ENCODE data around the gene ITSN1. TPM values are rescaled to one million over a fixed set of nuclear protein-coding genes. Genes with fewer than 3 reads are reported as not detected.

The ITSN1 gene
- total and polyA plus RNA-seq, 2 experiments from 2014 or later, result 77.9 to 95.7 TPM

- TF ChIP-seq CTCF (conservative IDR thresholded peaks at IDR 0.05; ENCODE audit: low read depth in 2 of 2) (no peak), JUNB (IDR thresholded peaks at IDR 0.05; ENCODE audit: unreplicated experiment) (no peak)
These were observed 19.7 kb downstream of the ITSN1 start (continued) for GRCh38 chr21:33662046-33662445.

GRCh38 chr21:33663241-33663640 is 20.9 kb downstream of the ITSN1 start:
- Histone ChIP-seq H3K27ac (ENCODE audit: low read depth) (no peak overlapping the region), H3K9me2 (ENCODE audit: insufficient read depth) (no peaks in the 10 kb centered on the region), H3K27me3 (ENCODE audit: insufficient read depth) (no peaks in the 10 kb centered on the region), H4K20me1 (replicated peaks; ENCODE audit: insufficient read depth) (peaks cover 46% of the 10 kb centered on the region), H3K4me3 (no peak overlapping the region), H3K4me1 (ENCODE audit: insufficient read depth) (no peaks in the 10 kb centered on the region; the same call in 1 of the 2 replicates), H3K36me3 (ENCODE audit: insufficient read depth) (no peaks in the 10 kb centered on the region), H3F3A (replicated peaks; ENCODE audit: low read depth) (no peaks in the 10 kb centered on the region), H3K4me2 (no peak overlapping the region), H2AFZ (no peak overlapping the region), H3K79me2 (replicated peaks; ENCODE audit: insufficient read depth) (peaks cover 100% of the 10 kb centered on the region)
- Mint-ChIP-seq H3K36me3 (ENCODE audit: low read depth) (0 out of 3 replicates have a peak, but pooled peaks cover 3% of the 10 kb centered on the region), H3K4me1 (peaks cover 32% of the 10 kb centered on the region), H3K27ac (no peak overlapping the region), H3K4me3 (no peak overlapping the region), H3K9me3 (no peaks in the 10 kb centered on the region), H3K27me3 (ENCODE audit: insufficient read depth, low read depth, poor library complexity) (peaks cover 1% of the 10 kb centered on the region)
- ATAC-seq, result no peak
- DNase-seq (ENCODE audit: low spot score), result no peak
- no peak for TF ChIP-seq ZNF462 (CRISPR knock-in tag; IDR thresholded peaks at IDR 0.05)
- no peak for TF ChIP-seq ETS1 (IDR thresholded peaks at IDR 0.05)
- TF ChIP-seq REST (IDR thresholded peaks at IDR 0.05; ENCODE audit: unreplicated experiment), result no peak
- no peak for TF ChIP-seq POLR2AphosphoS5 (IDR thresholded peaks at IDR 0.05; ENCODE audit: low read depth)
